ENCODE results near the gene COL6A1.
"Not testable (repeated sequence)": the region's sequence is repeated elsewhere in the genome, so short reads cannot be mapped to it uniquely, and the experiment has no call there.

The COL6A1 gene

DNA sequence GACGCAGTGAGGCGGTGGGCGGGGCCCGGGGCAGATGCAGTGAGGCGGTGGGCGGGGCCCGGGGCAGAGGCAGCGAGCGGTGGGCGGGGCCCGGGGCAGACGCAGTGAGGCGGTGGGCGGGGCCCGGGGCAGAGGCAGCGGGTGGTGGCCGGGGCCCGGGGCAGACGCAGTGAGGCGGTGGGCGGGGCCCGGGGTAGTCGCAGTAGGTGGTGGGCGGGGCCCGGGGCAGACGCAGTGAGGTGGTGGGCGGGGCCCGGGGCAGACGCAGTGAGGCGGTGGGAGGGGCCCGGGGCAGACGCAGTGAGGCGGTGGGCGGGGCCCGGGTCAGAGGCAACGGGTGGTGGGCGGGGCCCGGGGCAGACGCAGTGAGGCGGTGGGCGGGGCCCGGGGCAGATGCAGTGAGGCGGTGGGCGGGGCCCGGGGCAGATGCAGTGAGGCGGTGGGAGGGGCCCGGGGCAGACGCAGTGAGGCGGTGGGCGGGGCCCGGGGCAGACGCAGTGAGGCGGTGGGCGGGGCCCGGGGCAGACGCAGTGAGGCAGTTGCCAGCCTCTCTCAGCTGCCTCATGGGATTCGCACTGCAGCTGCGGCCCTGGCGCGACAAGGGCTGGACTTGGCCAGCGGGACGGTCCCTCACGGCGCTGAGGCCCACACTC is 24.4 kb downstream of the COL6A1 start:
- not testable (repeated sequence) for DNase-seq (ENCODE audit: low spot score)

DNA sequence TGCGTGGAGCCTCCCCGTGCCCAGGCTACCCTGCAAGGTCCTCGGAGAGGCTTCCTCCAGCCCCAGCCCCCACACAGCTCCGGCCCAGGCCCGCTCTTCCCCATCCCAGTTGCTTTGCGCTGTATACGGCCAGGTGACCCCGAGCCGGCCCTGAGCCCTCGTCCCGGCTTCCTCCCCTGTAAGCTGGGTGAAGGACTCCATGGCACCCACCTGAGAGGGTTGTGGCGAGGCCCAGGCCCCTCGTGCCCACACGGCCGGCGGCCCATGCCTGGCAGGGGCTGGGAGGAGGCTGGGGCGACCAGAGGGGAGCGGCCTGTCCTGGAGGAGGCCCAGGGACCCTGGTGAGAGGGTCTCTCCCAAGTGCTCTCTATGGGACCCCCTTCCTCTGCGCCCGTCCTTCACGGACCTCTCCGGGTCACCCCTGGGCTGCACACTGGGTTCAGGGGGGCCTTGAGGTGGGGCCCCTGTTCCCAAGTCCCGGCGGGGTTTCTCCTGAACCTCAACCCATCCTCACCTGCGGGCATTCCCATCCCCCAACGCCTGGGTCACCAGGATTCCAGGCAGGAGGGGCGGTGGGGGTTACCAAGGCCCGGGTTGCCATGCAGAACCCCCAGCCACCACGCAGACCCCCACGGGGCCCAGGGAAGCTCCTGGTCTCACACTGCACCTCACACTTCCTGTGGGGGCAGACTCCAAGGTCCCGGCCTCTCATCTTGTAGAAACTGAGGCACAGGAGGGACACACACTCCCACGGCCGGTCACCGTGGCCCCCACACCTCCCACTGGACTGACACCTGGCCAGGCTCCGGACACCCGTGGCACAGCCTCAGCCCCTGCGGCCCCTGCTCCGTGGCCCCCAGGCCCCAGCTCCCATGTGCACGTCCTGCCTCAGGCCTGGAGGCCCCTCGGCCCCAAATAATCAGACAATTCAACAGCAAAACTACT is 25.2 kb downstream of the COL6A1 start:
- DNase-seq (ENCODE audit: low spot score) = no peak

- DNase-seq (ENCODE audit: low spot score) = no peak
Measured at GRCh38 chr21:46007492-46007868, 25.9 kb downstream of the COL6A1 start.

GRCh38 chr21:46008893-46009621 is 27.5 kb downstream of the COL6A1 start:
- no peak for DNase-seq (ENCODE audit: low spot score)

DNA sequence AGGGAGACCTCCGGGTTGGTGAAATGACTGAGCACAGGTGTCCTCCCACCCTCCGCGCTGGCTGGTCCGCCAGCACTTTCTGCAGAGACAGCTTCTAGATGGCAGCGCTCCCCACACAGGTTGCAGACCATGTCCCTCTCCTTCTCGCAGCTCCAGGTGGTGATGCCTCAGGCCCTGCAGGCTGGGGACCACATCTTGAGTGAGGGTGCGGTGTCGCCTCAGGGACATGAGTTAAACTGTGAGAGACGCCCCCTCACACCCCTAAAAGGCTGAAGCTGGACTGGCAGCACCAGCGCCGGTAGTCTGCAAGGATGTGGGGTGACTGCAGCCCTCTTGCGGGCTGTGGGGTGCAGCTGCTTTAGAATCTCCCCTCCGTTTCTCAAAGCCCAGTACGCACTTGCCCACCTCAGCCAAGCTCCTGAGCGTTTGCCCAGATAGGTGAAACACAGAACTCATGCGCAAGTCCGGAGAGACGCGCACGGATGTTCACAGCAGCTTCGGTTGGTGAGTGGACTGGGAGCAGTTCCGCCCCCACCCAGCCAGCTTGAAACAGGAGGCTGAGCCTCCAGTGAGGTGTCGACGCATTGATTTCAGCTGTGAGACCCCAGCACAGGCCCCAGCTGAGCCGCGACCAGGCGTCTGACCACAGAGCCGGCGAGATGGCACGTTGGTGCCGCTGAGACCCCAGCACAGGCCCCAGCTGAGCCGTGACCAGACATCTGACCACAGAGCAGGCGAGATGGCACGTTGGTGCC is 28.6 kb downstream of the COL6A1 start:
- no peak for DNase-seq (ENCODE audit: low spot score)

GRCh38 chr21:46011267-46011967 is 29.8 kb downstream of the COL6A1 start:
- no peak for DNase-seq (ENCODE audit: low spot score)

GRCh38 chr21:46012154-46012553 is 30.6 kb downstream of the COL6A1 start:
- DNase-seq (ENCODE audit: low spot score) = no peak

- no peak for DNase-seq (ENCODE audit: low spot score)
Measured at GRCh38 chr21:46014828-46015227, 33.3 kb downstream of the COL6A1 start.

GRCh38 chr21:46017148-46017547 is 35.6 kb downstream of the COL6A1 start:
- no peak for DNase-seq (ENCODE audit: low spot score)

DNA sequence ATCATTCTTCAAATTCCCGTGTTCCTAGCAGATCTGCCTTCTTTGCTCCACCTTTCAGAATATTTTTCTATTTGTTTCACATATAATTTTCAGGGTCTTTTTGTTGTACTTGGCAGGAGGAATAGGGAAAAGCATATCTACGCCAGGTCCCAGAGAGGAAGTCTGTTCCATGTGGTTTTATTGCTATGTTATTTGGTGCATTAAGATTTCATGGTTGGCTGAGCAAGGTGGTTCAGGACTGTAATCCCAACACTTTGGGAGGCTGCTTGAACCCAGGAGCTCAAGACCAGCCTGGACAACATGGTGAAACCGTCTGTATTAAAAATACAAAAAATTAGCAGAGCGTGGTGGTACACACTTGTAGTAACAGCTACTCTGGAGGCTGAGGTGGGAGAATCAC is 36.1 kb downstream of the COL6A1 start:
- no peak for DNase-seq (ENCODE audit: low spot score)

DNA sequence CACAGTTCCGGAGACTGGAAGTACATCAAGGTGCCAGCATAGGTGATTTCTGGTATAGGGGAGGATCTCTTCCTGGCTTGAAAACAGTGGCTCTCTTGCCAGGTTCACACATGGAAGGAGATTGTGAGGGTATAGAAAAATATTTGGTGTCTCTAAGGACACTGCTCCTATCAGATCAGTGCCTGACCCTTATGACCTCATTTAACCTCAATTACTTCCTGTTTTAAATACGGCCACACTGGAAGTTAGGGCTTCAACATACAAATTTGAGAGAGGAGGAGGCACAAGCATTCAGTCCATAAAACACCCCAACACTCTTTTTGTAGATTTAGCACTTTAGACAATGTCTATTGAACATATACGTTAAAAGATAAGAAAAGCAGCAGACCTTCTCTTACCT is 37.0 kb downstream of the COL6A1 start:
- no peak for DNase-seq (ENCODE audit: low spot score)

DNA sequence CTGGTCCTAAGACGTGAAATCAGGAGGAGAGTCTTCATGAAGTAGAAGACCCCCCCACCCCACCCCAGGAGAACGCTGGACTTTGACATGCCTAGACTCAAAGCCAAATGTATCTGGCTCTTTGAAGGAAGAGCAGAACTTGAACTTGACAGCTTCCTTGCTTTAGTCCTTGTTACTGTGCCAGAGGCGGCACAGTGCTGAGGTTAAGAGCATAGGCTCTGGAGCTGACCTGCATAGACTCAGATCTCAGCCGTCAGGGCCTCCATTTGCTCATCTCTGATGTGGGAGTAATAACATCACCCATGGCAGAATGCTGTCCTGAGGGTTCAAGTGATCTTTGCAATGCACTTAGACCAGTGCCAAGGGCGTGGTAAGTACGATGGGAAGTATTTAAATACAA is 39.0 kb downstream of the COL6A1 start:
- DNase-seq (ENCODE audit: low spot score) = no peak

DNA sequence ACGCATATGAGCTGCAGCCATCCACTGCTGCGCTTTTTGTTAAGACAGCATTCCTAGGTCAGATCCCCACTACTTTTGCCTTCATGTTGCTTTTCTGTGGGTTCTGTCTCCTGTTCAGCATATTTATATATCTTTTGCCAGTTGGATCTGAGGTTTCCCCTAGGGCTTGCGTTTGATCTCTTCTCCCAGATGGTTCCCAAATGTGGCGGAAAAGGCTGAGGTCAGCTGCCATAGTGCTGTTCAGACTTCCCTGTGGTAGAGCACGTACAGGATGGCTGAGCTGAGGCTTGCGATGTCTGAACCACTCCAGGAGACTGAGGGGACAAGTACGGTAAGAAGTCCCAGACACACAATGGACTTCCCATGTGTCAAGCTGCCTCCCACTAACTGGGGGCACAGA is 39.8 kb downstream of the COL6A1 start:
- no peak for DNase-seq (ENCODE audit: low spot score)

- DNase-seq (ENCODE audit: low spot score) = no peak
Measured at GRCh38 chr21:46021978-46022544, 40.5 kb downstream of the COL6A1 start.

DNA sequence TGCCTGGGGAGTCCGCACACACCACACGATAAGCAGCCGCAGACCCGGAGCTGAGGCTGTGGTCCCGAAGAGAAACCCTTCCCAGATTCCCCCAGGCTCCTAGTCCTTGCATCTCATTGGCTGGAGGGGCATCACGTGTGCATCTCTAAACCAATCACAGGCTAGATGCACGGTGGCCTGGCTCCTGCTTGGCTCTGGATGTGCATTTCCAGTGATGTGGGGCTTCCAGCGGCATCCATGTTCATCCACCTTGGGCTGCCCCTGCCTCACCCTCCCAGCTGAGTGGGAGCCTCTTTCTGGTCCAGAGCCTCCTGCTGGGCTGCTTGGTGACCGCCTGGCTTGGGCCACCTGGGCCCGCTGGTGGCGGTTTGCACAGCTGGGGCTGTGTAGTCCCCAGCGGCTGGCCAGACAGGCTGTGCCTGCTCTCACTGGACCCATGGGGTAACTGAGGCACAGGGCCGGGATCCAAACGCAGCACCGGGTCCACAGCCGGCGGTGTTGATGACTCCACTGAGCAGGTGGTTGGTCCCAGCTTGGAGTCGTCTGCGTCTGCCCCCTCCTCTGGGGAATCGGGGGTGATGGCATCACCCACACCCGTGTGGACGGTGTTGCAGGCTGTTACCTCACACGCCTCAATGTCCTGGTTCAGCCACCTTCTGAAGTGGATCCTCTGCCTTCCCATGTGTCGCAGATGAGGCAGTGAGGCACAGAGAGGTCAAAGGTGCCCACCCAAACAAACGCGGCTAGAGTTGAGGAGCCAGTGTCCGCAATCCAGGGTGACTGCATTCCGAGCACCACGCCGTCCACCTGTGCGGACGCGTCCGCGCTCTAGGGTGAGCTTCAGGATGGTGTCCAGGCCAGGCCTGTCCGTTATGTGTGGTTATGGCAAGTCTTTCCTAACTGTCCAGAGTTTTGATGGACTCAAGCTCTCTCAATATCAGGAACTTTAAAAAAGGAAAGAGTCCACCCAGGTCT is 41.3 kb downstream of the COL6A1 start:
- DNase-seq (ENCODE audit: low spot score) = no peak

DNA sequence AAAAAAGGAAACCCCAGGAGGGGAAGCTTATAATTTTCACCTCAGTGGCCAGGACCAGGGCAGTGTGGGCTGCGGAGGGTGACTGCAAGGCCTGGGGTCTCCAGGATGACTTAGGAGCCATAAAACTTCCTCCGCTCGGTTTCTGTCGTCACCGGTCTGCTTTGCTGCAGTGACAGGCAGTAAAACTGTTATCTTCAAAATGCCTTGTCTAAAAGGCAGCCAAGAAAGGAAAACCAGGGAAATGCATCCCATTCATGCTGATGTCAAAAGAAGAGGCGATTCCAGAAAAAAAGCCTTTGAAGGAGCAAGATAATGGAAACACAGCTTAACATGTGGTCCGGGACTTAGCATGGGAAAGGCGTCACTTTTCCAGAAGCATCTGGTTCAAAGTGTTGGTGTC is 42.0 kb downstream of the COL6A1 start:
- no peak for DNase-seq (ENCODE audit: low spot score)

DNA sequence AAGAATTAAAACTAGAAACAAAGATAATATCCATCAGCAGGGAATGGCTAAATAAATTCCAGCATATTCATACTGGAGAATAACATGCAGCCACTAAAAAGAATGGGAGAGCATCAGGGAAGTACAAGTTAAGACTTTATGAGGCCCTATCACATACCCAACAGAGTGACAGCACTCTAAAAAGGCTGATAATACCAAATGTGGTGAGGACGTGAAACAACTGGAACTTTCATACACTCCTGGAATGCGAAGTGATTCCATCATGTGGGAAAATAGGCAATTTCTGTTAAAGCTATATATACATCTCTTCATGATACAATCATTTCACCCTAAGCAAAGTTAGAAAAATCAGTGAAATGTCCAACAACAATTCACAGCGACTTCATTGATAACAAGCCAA is 42.6 kb downstream of the COL6A1 start:
- DNase-seq (ENCODE audit: low spot score) = no peak

DNA sequence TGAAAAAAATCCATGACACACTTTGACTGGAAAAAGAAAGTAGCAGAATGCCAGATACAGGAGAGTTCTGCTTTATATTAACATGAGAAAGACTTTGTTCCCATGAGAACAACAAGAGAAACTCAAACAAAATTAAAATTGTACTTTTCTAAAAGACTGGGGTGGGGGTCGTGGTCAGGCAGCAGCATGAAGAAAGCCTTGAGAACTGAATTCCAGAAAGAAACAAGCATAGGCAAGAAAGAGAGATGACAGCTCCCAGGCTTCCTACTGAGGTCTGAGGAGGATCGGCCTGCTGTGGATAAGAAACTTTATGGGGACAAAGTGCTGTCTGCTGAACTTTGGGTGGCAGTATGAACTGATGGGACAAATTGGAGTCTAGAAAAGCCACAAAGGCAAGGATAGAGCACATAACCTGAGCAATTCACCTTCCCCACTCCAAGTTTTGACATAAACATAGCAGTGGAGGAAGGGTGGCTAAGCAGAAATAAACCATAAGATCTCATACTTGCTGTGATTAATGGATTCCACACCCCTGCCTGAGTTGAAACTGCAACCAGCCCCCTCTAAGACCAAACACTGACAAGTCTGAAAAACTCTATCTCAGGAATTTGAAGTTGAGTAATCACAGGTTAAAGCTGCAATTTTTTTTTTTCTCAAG is 43.7 kb downstream of the COL6A1 start:
- DNase-seq (ENCODE audit: low spot score) = no peak

GRCh38 chr21:46027851-46028493 is 46.4 kb downstream of the COL6A1 start:
- DNase-seq (ENCODE audit: low spot score) = no peak

Data from RKO (cell line).